Parathyroid adenoma (tissue), 2 donors: ENCODE measurements around the gene STAP1.

ENCODE experiments used
- H2AFZ ChIP-seq: fragments of 300-600 bp; sonication (generic); one replicate; pipeline ENCODE4 v1.7.0; 2017; ENCODE audit warnings: antibody characterized with exemption, mild to moderate bottlenecking
- H3K27ac ChIP-seq: fragments of 300-600 bp; sonication (generic); one replicate; pipeline ENCODE4 v1.7.0; 2017
- H3K27me3 ChIP-seq: fragments of 300-600 bp; sonication (generic); one replicate; pipeline ENCODE4 v1.7.0; 2017; ENCODE audit warnings: low read length; ENCODE audit not compliant: control insufficient read depth, insufficient read depth
- H3K36me3 ChIP-seq: fragments of 300-600 bp; sonication (generic); one replicate; pipeline ENCODE4 v1.7.0; 2017; ENCODE audit warnings: low read length; ENCODE audit not compliant: control insufficient read depth, insufficient read depth
- H3K4me1 ChIP-seq: fragments of 300-600 bp; sonication (generic); one replicate; pipeline ENCODE4 v1.7.0; 2017; ENCODE audit warnings: control low read depth
- H3K4me2 ChIP-seq: fragments of 300-600 bp; sonication (generic); one replicate; pipeline ENCODE4 v1.7.0; 2017; ENCODE audit warnings: low read length
- H3K4me3 ChIP-seq: fragments of 300-600 bp; sonication (generic); one replicate; pipeline ENCODE4 v1.7.0; 2017; ENCODE audit warnings: low read depth, low read length
- H3K79me2 ChIP-seq: fragments of 300-600 bp; sonication (generic); one replicate; pipeline ENCODE4 v1.7.0; 2017; ENCODE audit warnings: control low read depth
- H3K9ac ChIP-seq: fragments of 300-600 bp; sonication (generic); one replicate; pipeline ENCODE4 v1.7.0; 2017; ENCODE audit warnings: mild to moderate bottlenecking
- H3K9me3 ChIP-seq: fragments of 300-600 bp; sonication (generic); one replicate; pipeline ENCODE4 v1.7.0; 2017; ENCODE audit warnings: low read length; ENCODE audit not compliant: control insufficient read depth
- TF ChIP-seq, protein P1 (sequence below): fragments of 300-600 bp; sonication (generic); IDR thresholded peaks from one replicate; pipeline ENCODE4 v1.7.0; 2017; ENCODE audit warnings: antibody characterized with exemption, mild to moderate bottlenecking
- donor health status: primary hyperparathyroidism.

Gene STAP1

DNA sequence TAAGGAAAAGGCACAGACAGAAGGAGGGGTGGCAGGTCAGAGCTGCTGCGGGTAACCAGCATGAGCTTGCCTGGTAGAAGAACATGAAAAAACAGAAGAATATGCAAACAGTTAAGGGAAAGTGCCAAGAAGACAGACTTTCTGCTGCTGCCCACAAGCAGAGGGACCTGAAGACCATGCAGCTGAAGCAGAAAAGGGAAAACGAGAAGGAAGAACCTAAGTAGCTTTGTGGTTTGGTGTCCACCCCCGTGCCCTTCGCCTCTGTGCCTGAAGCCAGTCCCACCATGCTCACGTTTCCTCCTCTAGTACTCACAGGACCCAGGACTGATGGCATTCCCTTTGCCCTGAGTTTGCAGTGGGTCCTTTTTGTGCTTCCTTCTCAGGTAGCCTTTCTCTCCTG lies 79.6 kb downstream of the STAP1 start:
- no peak overlapping the region for H3K4me3 ChIP-seq
- H3K9ac ChIP-seq, result no peak overlapping the region
- H3K4me2 ChIP-seq, result no peak overlapping the region
- no peaks in the 10 kb centered on the region for H3K36me3 ChIP-seq
- TF ChIP-seq, protein P1, sequence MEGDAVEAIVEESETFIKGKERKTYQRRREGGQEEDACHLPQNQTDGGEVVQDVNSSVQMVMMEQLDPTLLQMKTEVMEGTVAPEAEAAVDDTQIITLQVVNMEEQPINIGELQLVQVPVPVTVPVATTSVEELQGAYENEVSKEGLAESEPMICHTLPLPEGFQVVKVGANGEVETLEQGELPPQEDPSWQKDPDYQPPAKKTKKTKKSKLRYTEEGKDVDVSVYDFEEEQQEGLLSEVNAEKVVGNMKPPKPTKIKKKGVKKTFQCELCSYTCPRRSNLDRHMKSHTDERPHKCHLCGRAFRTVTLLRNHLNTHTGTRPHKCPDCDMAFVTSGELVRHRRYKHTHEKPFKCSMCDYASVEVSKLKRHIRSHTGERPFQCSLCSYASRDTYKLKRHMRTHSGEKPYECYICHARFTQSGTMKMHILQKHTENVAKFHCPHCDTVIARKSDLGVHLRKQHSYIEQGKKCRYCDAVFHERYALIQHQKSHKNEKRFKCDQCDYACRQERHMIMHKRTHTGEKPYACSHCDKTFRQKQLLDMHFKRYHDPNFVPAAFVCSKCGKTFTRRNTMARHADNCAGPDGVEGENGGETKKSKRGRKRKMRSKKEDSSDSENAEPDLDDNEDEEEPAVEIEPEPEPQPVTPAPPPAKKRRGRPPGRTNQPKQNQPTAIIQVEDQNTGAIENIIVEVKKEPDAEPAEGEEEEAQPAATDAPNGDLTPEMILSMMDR, result no peak
- H3K4me1 ChIP-seq, result no peaks in the 10 kb centered on the region
- no peaks in the 10 kb centered on the region for H3K27me3 ChIP-seq
- no peaks in the 10 kb centered on the region for H3K9me3 ChIP-seq
- no peak overlapping the region for H2AFZ ChIP-seq
- no peak overlapping the region for H3K27ac ChIP-seq
- H3K79me2 ChIP-seq, result no peaks in the 10 kb centered on the region

DNA sequence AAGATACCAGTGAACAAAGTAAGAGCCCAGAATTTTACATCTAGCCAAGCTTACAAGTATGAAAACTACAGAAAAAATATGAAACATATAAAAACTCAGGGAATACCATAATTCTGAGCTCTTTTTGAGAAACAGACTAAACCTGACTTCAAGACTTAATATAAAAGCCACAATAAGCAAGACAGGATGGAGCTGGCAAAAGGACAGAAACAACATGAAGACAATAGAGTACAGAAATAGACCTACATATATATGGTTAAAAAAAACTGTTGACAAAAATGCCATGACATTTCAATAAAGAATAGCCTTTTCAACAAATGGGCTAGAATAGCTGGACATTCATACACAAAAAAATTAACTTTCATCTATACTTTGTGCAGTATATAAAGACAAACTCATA lies 93.0 kb downstream of the STAP1 start:
- H3K9me3 ChIP-seq, result no peaks in the 10 kb centered on the region
- H3K27ac ChIP-seq, result no peak overlapping the region
- H3K4me3 ChIP-seq, result no peak overlapping the region
- no peak overlapping the region for H3K9ac ChIP-seq
- no peaks in the 10 kb centered on the region for H3K36me3 ChIP-seq
- TF ChIP-seq, protein P1, result no peak
- no peaks in the 10 kb centered on the region for H3K27me3 ChIP-seq
- no peaks in the 10 kb centered on the region for H3K79me2 ChIP-seq
- no peak overlapping the region for H2AFZ ChIP-seq
- no peak overlapping the region for H3K4me2 ChIP-seq
- no peaks in the 10 kb centered on the region for H3K4me1 ChIP-seq
